Frontal cortex (tissue), 4 donors: ENCODE measurements around the gene COL9A1. TPM values are rescaled to one million over a fixed set of nuclear protein-coding genes. Genes with fewer than 3 reads are reported as not detected.

Experiments used
- DNase-seq, 2 donors: peaks; one replicate each; pipeline ENCODE4 v3.0.0; 2012; ENCODE audit warnings: low spot score in 2 of 2
- FAIRE-seq: peaks from 2 replicates; lab custom pipeline; 2012; peaks lifted over from hg19 to GRCh38; lab: Jason Lieb, UNC
- total RNA-seq: library from RNA; depleted of rRNA; stranded (reverse); fragments of >200 nt; gene quantifications from one replicate; pipeline ENCODE4 v1.2.3, GENCODE V29; 2014
- donor health status: control.
- donor health status: control.
- donor health status: control.

COL9A1 gene
- total RNA-seq, 1 donor from 2014 or later: 3.3 TPM

DNA sequence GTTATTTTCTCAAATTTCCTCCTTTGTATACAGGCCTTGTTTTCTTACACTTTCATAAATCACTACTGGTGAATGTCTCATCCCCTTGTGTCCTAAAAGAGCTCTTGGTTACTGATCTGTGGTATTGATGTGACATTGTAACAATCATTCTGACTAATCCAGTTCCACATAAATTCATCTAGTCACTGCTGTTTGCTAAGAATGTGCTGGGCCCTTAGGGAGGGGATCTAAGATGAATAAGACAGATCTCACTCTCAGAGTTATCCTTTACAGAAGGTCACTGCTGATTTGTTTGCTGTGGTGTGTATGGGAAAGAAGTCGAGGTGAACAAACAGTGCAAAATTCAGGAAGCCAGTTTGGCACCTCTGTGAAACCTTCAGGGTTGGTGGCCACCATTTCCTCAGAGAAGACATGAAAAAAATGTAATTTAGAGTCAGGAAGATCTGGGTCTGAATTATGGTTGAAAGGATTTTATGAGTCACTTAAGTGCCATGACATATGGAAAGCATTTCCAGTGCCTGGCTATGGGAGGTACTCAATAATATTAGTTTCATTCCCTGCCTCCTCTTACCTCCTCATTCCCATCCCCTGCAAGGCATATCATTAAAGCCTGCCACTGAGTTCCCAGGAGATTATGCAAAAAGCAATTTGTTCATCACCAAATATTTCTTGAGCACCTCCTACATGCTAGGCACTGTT is 121.8 kb downstream of the COL9A1 start:
- DNase-seq: no peak
- FAIRE-seq: no peak

DNA sequence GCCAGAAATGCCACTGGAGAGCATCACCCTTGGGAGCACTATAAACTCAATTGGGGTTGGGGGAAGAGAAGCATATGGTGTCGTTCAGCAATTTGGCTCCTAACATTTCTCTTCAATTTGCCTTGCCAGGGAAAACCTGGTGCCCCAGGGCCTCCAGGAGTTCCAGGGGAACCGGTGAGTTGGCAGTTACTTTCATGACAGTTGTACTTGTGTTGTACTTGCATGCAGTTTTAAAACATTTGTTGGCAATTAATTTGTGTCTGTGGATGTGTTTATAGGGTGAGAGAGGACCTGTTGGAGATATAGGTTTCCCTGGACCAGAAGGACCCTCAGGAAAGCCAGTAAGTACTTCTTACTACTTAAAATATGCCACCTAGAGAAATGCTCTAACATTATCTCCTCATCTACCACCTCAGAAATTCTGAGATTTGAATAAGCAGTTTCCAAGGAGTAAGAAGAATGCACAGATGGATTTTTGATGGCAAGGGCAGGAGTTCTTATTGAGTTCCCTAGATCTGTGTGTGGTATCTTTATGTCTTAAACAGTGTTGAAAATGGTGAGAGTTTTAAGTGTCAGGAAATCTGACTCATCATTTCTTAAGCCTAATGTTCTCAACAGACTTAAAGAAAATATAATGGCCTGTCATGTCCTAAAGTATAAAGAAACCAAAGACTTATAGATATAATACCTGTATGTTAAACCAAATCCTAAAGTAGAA is 122.5 kb downstream of the COL9A1 start:
- DNase-seq (no peak), FAIRE-seq (no peak)

DNA sequence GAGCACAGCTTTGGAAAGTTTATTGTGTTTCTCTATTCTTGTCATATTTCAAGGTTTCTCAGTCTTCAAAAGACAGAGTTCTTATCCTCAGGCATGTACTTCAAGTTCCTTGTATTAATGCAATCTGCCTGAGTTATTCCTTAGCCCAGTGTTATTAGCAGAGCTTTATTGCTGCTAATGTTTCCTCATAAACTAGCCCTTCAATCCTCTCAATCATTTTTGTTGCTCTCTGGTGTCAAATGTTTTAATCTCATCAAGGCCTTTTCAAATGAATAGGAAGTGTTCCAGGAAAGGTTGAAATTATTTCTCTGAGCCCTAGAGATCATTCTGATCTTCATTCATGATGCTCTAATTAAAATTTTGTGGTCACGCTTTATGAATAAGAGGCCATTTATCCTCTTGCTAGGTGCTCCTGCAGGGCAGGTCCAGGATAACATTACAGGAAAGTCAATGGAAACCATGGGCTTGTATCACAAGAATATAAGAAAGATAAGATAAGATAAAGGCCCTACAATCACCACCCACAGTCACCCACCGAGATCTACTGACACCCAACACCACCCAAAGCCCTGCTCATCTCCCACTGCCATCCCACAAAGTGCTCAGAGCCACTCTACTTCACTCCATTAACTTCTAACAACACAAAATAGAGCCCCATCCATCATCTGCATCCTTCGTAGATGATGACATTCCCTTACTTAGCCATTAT is 125.9 kb downstream of the COL9A1 start:
- FAIRE-seq: no peak
- DNase-seq: no peak

DNA sequence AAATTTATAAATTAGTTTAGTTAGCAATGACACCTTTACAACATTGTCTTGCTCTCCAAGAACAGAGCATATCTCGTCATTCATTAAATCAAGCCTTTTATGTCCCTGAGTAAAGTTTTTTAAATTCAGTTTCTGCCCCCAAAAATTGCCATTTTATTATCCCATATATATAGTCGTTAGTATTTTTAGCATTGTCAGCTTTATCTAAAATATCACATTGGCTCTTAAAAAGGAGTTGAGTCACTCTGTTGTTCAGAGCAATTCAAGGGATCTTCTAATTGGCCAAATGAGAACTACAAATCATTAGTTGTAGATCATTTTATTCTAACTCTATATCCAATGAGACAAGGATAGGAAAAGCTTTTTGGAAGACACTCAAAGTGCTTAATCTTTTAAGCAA is 127.1 kb downstream of the COL9A1 start:
- no peak for DNase-seq
- no peak for FAIRE-seq

DNA sequence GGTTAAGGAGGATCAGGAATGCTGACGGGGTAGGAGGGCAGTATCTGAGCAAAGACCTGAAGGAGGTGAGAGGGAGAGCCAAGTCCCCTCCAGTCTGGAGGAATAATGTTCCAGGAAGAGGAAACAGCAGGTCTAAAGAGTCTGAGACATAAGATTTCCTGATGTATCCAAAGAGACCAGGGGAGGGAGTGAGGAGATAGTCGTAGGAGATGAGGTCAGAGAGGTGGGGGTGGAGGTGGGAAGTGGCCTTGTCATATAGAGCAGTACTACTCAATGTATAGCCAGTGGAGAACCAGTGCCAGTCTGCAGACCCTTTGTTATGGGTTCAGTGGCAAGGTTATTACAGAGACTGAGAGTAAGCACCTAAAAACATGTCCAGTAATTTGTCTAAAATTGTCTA is 130.6 kb downstream of the COL9A1 start:
- FAIRE-seq (no peak), DNase-seq (no peak)

DNA sequence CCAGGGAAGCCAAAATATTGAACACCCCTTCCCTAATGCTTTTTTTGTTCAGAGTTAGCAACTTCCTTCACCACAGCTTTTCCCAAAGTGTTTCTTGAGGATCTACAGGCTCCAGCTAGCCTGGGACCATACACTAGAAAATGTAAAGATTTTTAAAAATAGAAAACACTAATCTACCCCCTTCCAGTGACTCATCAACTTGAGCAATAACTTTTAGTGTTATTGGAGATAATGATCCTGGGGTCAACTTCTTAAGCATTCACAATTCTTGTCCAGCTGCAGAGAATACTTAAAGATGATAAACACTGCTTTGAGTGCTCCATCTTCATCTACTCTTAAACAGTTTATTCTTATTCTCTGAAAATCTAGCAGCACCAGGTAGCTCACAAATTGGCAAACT is 131.6 kb downstream of the COL9A1 start:
- FAIRE-seq: no peak
- DNase-seq: no peak

DNA sequence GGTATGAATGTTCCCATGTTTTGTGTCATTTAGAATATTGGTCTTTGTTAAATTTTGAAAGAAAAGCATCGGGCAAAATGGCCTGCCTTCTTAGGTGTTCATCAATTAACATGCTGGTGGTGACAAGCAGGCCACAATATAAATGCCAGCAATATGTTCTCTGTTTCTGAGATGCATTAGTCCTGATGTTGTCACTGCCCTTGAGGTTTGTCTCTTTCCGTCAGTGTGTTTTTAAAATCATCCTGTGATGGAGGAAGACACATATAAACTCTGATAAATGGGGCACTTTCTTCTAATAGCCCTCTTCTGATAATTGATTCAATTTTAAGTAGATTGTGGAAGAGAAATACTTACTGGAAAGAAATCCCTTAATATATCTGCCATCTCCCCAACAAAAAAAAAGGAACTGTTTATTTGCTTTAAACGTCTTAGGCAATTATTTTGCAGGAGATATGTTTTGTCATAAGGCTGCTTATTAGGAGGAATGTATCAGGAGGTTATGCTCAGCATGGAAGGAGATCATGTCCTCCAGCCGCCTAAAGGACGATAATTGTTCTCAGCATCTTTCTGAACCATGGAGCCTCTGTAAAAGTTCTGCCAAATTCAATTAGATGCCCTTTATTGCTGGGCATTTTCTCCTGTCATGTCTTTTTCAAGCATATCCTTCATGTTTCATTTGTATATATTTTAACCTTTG is 134.1 kb downstream of the COL9A1 start:
- FAIRE-seq: no peak
- no peak for DNase-seq

Other genes with a start within 250 kb of the COL9A1 start
- gene FAM135A, start 110.4 kb upstream of the COL9A1 start, total RNA-seq: 151 TPM